Measurements from ENCODE around the gene PTPRG. TPM values are rescaled to one million over a fixed set of nuclear protein-coding genes. Genes with fewer than 3 reads are reported as not detected.

PTPRG gene
- total and polyA plus RNA-seq, 2 experiments from 2014 or later, result 11.5 to 39.6 TPM

DNA sequence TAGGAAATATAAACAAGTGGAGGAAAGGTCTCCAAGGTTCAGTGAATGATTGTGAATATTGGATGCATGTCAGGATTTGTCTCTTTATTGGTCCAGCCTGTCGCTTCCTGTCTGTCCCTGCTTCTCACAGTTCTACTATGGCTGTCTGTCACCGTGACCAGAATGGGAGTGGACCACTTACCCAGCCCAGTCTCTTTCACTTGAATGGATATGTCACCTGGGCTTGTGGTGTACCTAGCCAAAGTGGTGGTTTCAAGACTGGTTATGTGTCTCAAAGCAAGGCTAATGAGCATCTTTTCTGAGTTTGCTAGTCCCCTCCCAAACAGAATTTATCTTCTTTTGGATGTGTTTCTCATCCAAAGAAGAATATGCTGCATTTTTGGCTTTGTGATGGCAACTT is 231.7 kb downstream of the PTPRG start:
- Histone ChIP-seq H3K36me3 (ENCODE audit: low read depth) (no peaks in the 10 kb centered on the region), H3F3A (ENCODE audit: insufficient read depth) (no peaks in the 10 kb centered on the region), H2AFZ (no peak overlapping the region), H3K4me2 (ENCODE audit: unreplicated experiment) (no peak overlapping the region), H3K79me2 (ENCODE audit: insufficient read depth) (peaks cover 10% of the 10 kb centered on the region; the same call in 1 of the 2 replicates), H3K27me3 (replicated peaks; ENCODE audit: insufficient read depth) (no peaks in the 10 kb centered on the region), H3K9me2 (ENCODE audit: insufficient read depth) (no peaks in the 10 kb centered on the region), H3K4me3 (no peak overlapping the region), H3K9me3 (ENCODE audit: low read depth) (no peaks in the 10 kb centered on the region), H3K27ac (no peak overlapping the region), H3K9ac (no peak overlapping the region), H4K20me1 (ENCODE audit: insufficient read depth) (0 out of 2 replicates have a peak, but pooled peaks cover 2% of the 10 kb centered on the region), H3K4me1 (ENCODE audit: insufficient read depth) (no peaks in the 10 kb centered on the region)
- 95 to 100% methylated on average over 2 of the region's 2 CpGs for WGBS, 2 experiments (ENCODE audit: low coverage in 1 of 2, low lambda C conversion rate in 2 of 2, missing lambda C conversion rate in 2 of 2)
- in situ Hi-C loops (cut with MboI), result no loop called here
- TF ChIP-seq EZH2phosphoT487 (IDR thresholded peaks at IDR 0.05; ENCODE audit: insufficient read depth, low read depth) (no peak), EZH2 (IDR thresholded peaks at IDR 0.05; ENCODE audit: insufficient read depth, poor library complexity, severe bottlenecking) (no peak)
- DNase-seq, result no peak

GRCh38 chr3:61793521-61793920 is 232.2 kb downstream of the PTPRG start:
- H3K4me2 ChIP-seq (ENCODE audit: unreplicated experiment), result no peak overlapping the region
- no peak for DNase-seq
- no peaks in the 10 kb centered on the region for H3K4me1 ChIP-seq (ENCODE audit: insufficient read depth)
- peaks cover 10% of the 10 kb centered on the region; the same call in 1 of the 2 replicates for H3K79me2 ChIP-seq (ENCODE audit: insufficient read depth)
- TF ChIP-seq EZH2 (IDR thresholded peaks at IDR 0.05; ENCODE audit: insufficient read depth, poor library complexity, severe bottlenecking), result no peak
- no peak for TF ChIP-seq EZH2phosphoT487 (IDR thresholded peaks at IDR 0.05; ENCODE audit: insufficient read depth, low read depth)
- H3K27me3 ChIP-seq (replicated peaks; ENCODE audit: insufficient read depth), result no peaks in the 10 kb centered on the region
- no peaks in the 10 kb centered on the region for H3K9me3 ChIP-seq (ENCODE audit: low read depth)
- no peak overlapping the region for H2AFZ ChIP-seq
- H3F3A ChIP-seq (ENCODE audit: insufficient read depth), result no peaks in the 10 kb centered on the region
- no peak overlapping the region for H3K4me3 ChIP-seq
- no peaks in the 10 kb centered on the region for H3K36me3 ChIP-seq (ENCODE audit: low read depth)
- H3K9ac ChIP-seq, result no peak overlapping the region
- 0 out of 2 replicates have a peak, but pooled peaks cover 2% of the 10 kb centered on the region for H4K20me1 ChIP-seq (ENCODE audit: insufficient read depth)
- in situ Hi-C loops (cut with MboI), result no loop called here
- no peaks in the 10 kb centered on the region for H3K9me2 ChIP-seq (ENCODE audit: insufficient read depth)
- H3K27ac ChIP-seq, result no peak overlapping the region

DNA sequence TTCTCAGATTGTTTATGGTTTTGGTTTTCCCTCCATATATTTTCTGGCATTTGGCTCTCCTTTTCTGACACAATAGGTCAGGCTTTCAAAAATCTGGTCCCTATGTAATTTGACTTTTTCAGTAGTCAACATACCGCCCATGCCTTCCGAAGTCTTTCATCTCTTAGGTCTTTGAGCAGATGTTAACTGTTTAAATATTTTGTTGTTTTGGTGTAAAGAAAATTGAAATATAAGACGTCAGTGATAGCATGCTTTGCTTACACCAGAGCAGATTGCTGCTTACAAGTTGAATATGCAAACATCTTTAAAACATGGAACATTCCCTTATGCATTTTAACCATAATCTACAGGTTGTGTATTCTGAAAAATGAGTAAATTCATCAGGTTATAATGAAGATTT is 233.0 kb downstream of the PTPRG start:
- Histone ChIP-seq H3K27me3 (replicated peaks; ENCODE audit: insufficient read depth) (no peaks in the 10 kb centered on the region), H3K4me3 (no peak overlapping the region), H3K9me3 (ENCODE audit: low read depth) (no peaks in the 10 kb centered on the region), H3K36me3 (ENCODE audit: low read depth) (no peaks in the 10 kb centered on the region), H4K20me1 (ENCODE audit: insufficient read depth) (no peaks in the 10 kb centered on the region), H3K4me1 (ENCODE audit: insufficient read depth) (no peaks in the 10 kb centered on the region), H3K9ac (no peak overlapping the region), H3K27ac (no peak overlapping the region), H3F3A (ENCODE audit: insufficient read depth) (no peaks in the 10 kb centered on the region), H3K9me2 (ENCODE audit: insufficient read depth) (no peaks in the 10 kb centered on the region), H3K79me2 (ENCODE audit: insufficient read depth) (peaks cover 10% of the 10 kb centered on the region; the same call in 1 of the 2 replicates), H3K4me2 (ENCODE audit: unreplicated experiment) (no peak overlapping the region), H2AFZ (no peak overlapping the region)
- no peak for DNase-seq
- TF ChIP-seq EZH2phosphoT487 (IDR thresholded peaks at IDR 0.05; ENCODE audit: insufficient read depth, low read depth), result no peak
- WGBS, 2 experiments (ENCODE audit: low coverage in 1 of 2, low lambda C conversion rate in 2 of 2, missing lambda C conversion rate in 2 of 2), result 97 to 98% methylated on average over 3 of the region's 3 CpGs
- in situ Hi-C loops (cut with MboI), result no loop called here

GRCh38 chr3:61794961-61795360 is 233.6 kb downstream of the PTPRG start:
- WGBS, 2 experiments (ENCODE audit: low coverage in 1 of 2, low lambda C conversion rate in 2 of 2, missing lambda C conversion rate in 2 of 2), result 97 to 100% methylated on average over 2 of the region's 2 CpGs
- no peaks in the 10 kb centered on the region for H3K27me3 ChIP-seq (replicated peaks; ENCODE audit: insufficient read depth)
- in situ Hi-C loops (cut with MboI), result no loop called here
- peaks cover 12% of the 10 kb centered on the region; the same call in 1 of the 2 replicates for H3K79me2 ChIP-seq (ENCODE audit: insufficient read depth)
- TF ChIP-seq EZH2 (IDR thresholded peaks at IDR 0.05; ENCODE audit: insufficient read depth, poor library complexity, severe bottlenecking), result no peak
- no peak for TF ChIP-seq EZH2phosphoT487 (IDR thresholded peaks at IDR 0.05; ENCODE audit: insufficient read depth, low read depth)
- H2AFZ ChIP-seq, result no peak overlapping the region
- H3K4me1 ChIP-seq (ENCODE audit: insufficient read depth), result no peaks in the 10 kb centered on the region
- H3K9me3 ChIP-seq (ENCODE audit: low read depth), result no peaks in the 10 kb centered on the region
- H3K4me2 ChIP-seq (ENCODE audit: unreplicated experiment), result no peak overlapping the region
- no peaks in the 10 kb centered on the region for H3F3A ChIP-seq (ENCODE audit: insufficient read depth)
- no peak overlapping the region for H3K9ac ChIP-seq
- H4K20me1 ChIP-seq (ENCODE audit: insufficient read depth), result no peaks in the 10 kb centered on the region
- DNase-seq, result no peak
- no peak overlapping the region for H3K27ac ChIP-seq
- no peaks in the 10 kb centered on the region for H3K36me3 ChIP-seq (ENCODE audit: low read depth)
- peaks cover 3% of the 10 kb centered on the region; the same call in 1 of the 2 replicates for H3K9me2 ChIP-seq (ENCODE audit: insufficient read depth)
- H3K4me3 ChIP-seq, result no peak overlapping the region

Data from GM23248 (cell line).